Measurements from ENCODE around the gene EIF4EBP3.
"Not testable (repeated sequence)": the region's sequence is repeated elsewhere in the genome, so short reads cannot be mapped to it uniquely, and the experiment has no call there.

Gene EIF4EBP3

GRCh38 chr5:140579188-140579747 is 31.8 kb downstream of the EIF4EBP3 start:
- not testable (repeated sequence) for DNase-seq

DNA sequence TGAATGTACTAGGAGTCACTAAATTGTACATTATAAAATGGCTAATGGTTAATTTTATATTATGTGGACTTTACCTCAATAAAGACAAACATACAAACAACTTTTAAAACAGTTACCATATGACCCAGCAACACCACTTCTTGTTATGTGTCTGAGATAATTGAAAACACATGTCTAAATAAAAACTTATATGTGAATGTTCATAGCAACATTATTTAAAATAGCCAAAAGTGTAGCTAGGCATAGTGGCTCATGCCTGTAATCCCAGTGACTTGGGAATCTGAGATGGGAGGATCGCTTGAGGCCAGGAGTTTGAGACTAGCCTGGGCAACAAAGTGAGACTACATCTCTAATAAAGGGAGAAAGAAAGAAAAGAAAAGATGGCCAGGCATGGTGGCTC is 40.0 kb downstream of the EIF4EBP3 start:
- DNase-seq: no peak

- DNase-seq: no peak
Observed at GRCh38 chr5:140588311-140589070, 41.0 kb downstream of the EIF4EBP3 start.

- no peak for DNase-seq
Observed at GRCh38 chr5:140590861-140591260, 43.4 kb downstream of the EIF4EBP3 start.

DNA sequence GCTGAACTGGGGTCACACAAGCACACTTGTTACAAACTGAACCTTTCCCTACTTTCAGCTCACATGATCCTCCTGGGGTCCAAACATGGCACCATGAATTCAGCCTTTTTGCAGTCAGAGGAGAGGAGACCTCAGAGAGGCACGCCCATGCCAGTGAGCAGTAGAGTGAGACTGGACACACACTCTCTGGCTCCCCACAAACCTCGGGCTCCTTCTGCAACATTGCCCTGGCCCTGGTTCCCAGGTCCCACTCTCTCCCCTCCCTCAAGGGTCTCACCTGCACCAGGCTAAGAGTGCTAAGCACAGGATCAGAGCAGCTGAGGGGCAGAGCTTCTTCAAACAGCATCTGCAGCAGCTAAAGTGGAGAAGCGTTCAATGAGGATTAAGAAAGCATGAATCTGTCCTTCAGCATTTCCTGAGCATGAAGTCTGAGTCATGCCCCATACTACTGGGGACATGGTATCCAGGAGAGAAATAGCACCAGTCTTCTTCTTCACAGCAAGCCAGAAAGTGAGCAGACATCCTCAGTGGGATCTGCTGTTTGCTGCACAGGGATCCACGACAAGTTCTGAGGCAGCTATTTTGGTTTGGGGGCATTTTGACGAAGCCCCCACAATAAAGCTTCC is 44.4 kb downstream of the EIF4EBP3 start:
- DNase-seq: no peak

GRCh38 chr5:140593070-140593469 is 45.6 kb downstream of the EIF4EBP3 start:
- not testable (repeated sequence) for DNase-seq

DNA sequence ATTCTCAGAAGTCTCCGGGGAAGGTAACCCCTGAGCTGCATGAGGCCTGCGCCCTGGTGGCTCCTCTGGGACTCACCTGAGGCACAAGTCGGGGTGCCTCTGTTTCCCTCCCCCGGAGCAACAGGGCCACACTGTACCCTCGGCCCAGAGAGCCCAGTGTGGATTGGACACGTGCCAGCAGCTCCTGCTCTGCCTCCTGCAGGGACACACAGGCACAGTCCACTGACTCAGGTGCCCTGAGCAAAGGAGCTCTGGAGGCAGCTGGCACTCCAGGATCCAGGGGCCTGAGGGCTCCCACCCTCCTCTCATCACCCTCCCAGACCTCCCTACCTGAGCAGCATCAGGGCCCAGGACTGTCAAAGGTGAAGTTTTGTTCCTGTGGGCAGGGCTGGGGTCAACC is 46.7 kb downstream of the EIF4EBP3 start:
- no peak for DNase-seq

DNA sequence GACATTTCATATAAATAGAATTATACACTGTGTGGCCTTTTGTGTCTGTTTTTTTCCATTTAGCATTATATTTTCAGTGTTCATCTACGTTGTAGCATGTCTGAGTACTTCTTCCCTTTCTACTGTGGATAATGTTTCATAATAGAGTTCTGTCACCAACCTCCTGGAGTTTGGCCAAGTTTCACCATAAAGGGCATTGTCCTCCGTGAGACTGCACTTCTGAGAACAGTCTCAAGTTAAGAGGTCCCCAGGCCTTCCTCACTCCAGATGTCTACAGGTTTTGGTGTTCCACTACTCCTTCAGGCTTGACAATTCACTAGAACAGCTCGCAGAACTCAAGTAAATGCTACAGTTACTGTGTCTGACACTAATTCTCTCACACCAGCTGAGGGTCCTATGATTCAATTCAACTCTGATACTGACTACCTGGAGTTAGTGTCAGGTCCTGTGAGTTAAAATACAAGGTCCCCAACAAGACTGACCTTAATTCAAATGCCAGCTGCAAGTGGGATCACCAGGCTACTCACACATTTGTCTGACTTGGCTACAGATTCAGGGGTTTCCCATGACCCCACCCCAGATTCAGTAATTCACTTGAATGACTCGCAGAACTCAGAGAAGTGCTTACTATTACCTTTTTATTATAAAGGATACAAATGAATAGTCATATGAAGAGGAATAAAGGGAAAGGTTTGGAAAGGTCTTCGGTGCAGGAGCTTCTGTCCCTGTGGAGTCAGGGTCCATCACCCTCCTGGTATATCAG is 48.3 kb downstream of the EIF4EBP3 start:
- DNase-seq: no peak

DNA sequence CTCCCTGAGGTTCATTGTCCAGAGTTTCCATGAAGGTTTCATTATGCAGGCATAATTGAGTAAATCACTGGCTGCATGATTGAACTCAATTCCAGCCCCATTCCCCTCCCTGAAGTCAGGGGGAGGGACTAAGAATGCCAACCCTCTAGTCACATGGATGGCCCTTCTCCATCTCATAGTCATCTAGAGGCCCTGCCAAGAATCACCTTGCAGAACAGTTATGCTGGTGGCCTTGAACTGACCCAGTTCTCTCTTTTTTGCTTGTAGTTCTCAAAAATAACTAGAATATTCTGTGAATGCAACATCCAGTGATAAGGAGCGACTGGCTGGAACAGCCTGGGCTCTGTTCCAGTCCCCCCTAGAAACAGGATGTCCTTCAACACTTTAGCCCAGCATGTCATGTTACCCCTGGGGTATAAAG is 48.9 kb downstream of the EIF4EBP3 start:
- DNase-seq: no peak

GRCh38 chr5:140598836-140599235 is 51.4 kb downstream of the EIF4EBP3 start:
- DNase-seq: no peak
